ENCODE data around the gene CFAP54.
"Not testable (repeated sequence)": the region's sequence is repeated elsewhere in the genome, so short reads cannot be mapped to it uniquely, and the experiment has no call there.

Gene CFAP54

GRCh38 chr12:96473394-96474093, 15.8 kb upstream of the CFAP54 start:
- DNase-seq (ENCODE audit: low read depth) = no peak

- no peak for DNase-seq (ENCODE audit: low read depth)
Measured at GRCh38 chr12:96474206-96474605, 15.2 kb upstream of the CFAP54 start.

GRCh38 chr12:96478011-96478410, 11.4 kb upstream of the CFAP54 start:
- DNase-seq (ENCODE audit: low read depth) = no peak

GRCh38 chr12:96482086-96482485, 7.3 kb upstream of the CFAP54 start:
- no peak for DNase-seq (ENCODE audit: low read depth)

GRCh38 chr12:96483116-96483515, 6.3 kb upstream of the CFAP54 start:
- no peak for DNase-seq (ENCODE audit: low read depth)

GRCh38 chr12:96486751-96487613, 2.4 kb upstream of the CFAP54 start:
- no peak for DNase-seq (ENCODE audit: low read depth)

- DNase-seq (ENCODE audit: low read depth) = no peak
Measured at GRCh38 chr12:96487634-96488033, 1.7 kb upstream of the CFAP54 start.

- DNase-seq (ENCODE audit: low read depth) = no peak
Measured at GRCh38 chr12:96493106-96493505, 3.7 kb downstream of the CFAP54 start.

GRCh38 chr12:96494154-96494553, 4.8 kb downstream of the CFAP54 start:
- not testable (repeated sequence) for DNase-seq (ENCODE audit: low read depth)

- DNase-seq (ENCODE audit: low read depth) = no peak
Measured at GRCh38 chr12:96495155-96495554, 5.8 kb downstream of the CFAP54 start.

- no peak for DNase-seq (ENCODE audit: low read depth)
Measured at GRCh38 chr12:96495841-96496545, 6.6 kb downstream of the CFAP54 start.

GRCh38 chr12:96496944-96497343, 7.6 kb downstream of the CFAP54 start:
- no peak for DNase-seq (ENCODE audit: low read depth)

- no peak for DNase-seq (ENCODE audit: low read depth)
Measured at GRCh38 chr12:96497855-96498254, 8.5 kb downstream of the CFAP54 start.

- DNase-seq (ENCODE audit: low read depth) = no peak
Measured at GRCh38 chr12:96500693-96501092, 11.3 kb downstream of the CFAP54 start.

GRCh38 chr12:96501133-96501761, 11.9 kb downstream of the CFAP54 start:
- DNase-seq (ENCODE audit: low read depth) = no peak

- DNase-seq (ENCODE audit: low read depth) = no peak
Measured at GRCh38 chr12:96501908-96502307, 12.5 kb downstream of the CFAP54 start.

- DNase-seq (ENCODE audit: low read depth) = no peak
Measured at GRCh38 chr12:96502477-96502876, 13.1 kb downstream of the CFAP54 start.

- DNase-seq (ENCODE audit: low read depth) = no peak
Measured at GRCh38 chr12:96502949-96503532, 13.7 kb downstream of the CFAP54 start.

- DNase-seq (ENCODE audit: low read depth) = no peak
Measured at GRCh38 chr12:96503976-96504375, 14.6 kb downstream of the CFAP54 start.

GRCh38 chr12:96506776-96507175, 17.4 kb downstream of the CFAP54 start:
- DNase-seq (ENCODE audit: low read depth) = no peak

- no peak for DNase-seq (ENCODE audit: low read depth)
Measured at GRCh38 chr12:96510306-96510764, 21.0 kb downstream of the CFAP54 start.

GRCh38 chr12:96513166-96513565, 23.8 kb downstream of the CFAP54 start:
- DNase-seq (ENCODE audit: low read depth) = no peak

Data from stimulated activated CD8-positive, alpha-beta memory T cell treated with anti-CD3 and anti-CD28 coated beads, Interleukin-7, amount 100 ng/mL, for 24 hours (primary cell).